GM19351 (cell line): Measurements from ENCODE around the gene SLC23A2.
"Not testable (repeated sequence)": the region's sequence is repeated elsewhere in the genome, so short reads cannot be mapped to it uniquely, and the experiment has no call there.

ENCODE experiments used
- ATAC-seq: cut with Tn5 transposase; IDR thresholded peaks from one replicate; pipeline ENCODE4 v1.9.1; 2021; ENCODE audit warnings: mild to moderate bottlenecking, moderate library complexity; ENCODE audit not compliant: unreplicated experiment

SLC23A2 gene

GRCh38 chr20:4883051-4883450 lies 118.3 kb downstream of the SLC23A2 start:
- no peak for ATAC-seq

GRCh38 chr20:4881006-4881730 lies 120.1 kb downstream of the SLC23A2 start:
- ATAC-seq: no peak

GRCh38 chr20:4880051-4880450 lies 121.3 kb downstream of the SLC23A2 start:
- no peak for ATAC-seq

- ATAC-seq: not testable (repeated sequence)
Measured at GRCh38 chr20:4878099-4878498, 123.2 kb downstream of the SLC23A2 start.

GRCh38 chr20:4876731-4877130 lies 124.6 kb downstream of the SLC23A2 start:
- no peak for ATAC-seq

- ATAC-seq: no peak
Measured at GRCh38 chr20:4876301-4876700, 125.0 kb downstream of the SLC23A2 start.

- no peak for ATAC-seq
Measured at GRCh38 chr20:4875578-4876067, 125.7 kb downstream of the SLC23A2 start.

GRCh38 chr20:4873396-4873795 lies 127.9 kb downstream of the SLC23A2 start:
- no peak for ATAC-seq

- no peak for ATAC-seq
Measured at GRCh38 chr20:4871486-4871885, 129.8 kb downstream of the SLC23A2 start.

- ATAC-seq: no peak
Measured at GRCh38 chr20:4870906-4871305, 130.4 kb downstream of the SLC23A2 start.

GRCh38 chr20:4869290-4870193 lies 131.8 kb downstream of the SLC23A2 start:
- ATAC-seq: no peak

- no peak for ATAC-seq
Measured at GRCh38 chr20:4867051-4867450, 134.3 kb downstream of the SLC23A2 start.

- ATAC-seq: no peak
Measured at GRCh38 chr20:4866429-4866828, 134.9 kb downstream of the SLC23A2 start.

GRCh38 chr20:4864311-4864752 lies 137.0 kb downstream of the SLC23A2 start:
- no peak for ATAC-seq

GRCh38 chr20:4862661-4863060 lies 138.6 kb downstream of the SLC23A2 start:
- no peak for ATAC-seq

GRCh38 chr20:4861961-4862360 lies 139.3 kb downstream of the SLC23A2 start:
- ATAC-seq: no peak

GRCh38 chr20:4858000-4858399 lies 143.3 kb downstream of the SLC23A2 start:
- no peak for ATAC-seq

GRCh38 chr20:4856022-4856755 lies 145.1 kb downstream of the SLC23A2 start:
- no peak for ATAC-seq

- ATAC-seq: no peak
Measured at GRCh38 chr20:4855555-4855954, 145.8 kb downstream of the SLC23A2 start.

- no peak for ATAC-seq
Measured at GRCh38 chr20:4855097-4855496, 146.2 kb downstream of the SLC23A2 start.

GRCh38 chr20:4854561-4854901 lies 146.8 kb downstream of the SLC23A2 start:
- ATAC-seq: no peak
